ENCODE measurements around the gene DBNDD2.

DBNDD2 gene

GRCh38 chr20:45387274-45387673 lies 20.8 kb upstream of the DBNDD2 start:
- no peak for DNase-seq

- DNase-seq = no peak
Observed at GRCh38 chr20:45390931-45391330, 17.2 kb upstream of the DBNDD2 start.

DNA sequence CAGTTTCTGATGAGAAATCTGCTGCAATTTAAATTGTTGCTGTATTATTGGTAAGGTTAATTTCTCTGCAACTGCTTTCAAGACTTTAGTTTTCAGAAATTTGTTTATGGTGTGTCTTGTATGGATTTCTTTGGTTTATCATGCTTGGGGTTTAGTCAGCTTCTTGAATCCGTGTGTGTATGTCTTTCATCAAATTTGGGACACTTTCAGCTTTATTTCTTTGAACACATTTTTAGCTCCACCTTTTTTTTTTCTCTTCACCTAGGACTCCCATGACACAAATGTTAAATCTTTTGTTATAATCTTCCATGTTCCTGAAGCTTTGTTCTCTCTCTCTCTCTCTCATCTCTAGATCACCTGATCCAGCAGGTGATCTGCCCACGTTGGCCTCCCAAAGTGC lies 16.5 kb upstream of the DBNDD2 start:
- DNase-seq = no peak

DNA sequence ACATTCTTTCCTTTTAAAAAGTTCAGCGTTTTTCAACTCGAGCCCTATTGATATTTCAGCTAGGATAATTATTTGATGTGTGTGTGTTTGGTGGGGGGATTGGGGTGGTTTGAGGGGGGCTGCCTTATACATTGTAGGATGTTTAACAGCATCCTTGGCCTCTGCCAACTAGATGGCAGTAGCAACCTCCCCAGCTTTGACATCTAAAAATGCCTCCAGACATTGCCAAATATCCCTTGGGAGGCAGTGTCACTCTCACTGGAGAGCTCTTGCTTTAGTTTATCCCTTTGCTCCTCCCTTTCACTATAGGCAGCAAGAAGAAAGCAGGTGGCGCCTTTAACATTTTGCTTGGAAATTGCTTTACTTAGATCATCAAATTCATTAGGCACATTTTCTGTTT lies 15.4 kb upstream of the DBNDD2 start:
- DNase-seq = no peak

DNA sequence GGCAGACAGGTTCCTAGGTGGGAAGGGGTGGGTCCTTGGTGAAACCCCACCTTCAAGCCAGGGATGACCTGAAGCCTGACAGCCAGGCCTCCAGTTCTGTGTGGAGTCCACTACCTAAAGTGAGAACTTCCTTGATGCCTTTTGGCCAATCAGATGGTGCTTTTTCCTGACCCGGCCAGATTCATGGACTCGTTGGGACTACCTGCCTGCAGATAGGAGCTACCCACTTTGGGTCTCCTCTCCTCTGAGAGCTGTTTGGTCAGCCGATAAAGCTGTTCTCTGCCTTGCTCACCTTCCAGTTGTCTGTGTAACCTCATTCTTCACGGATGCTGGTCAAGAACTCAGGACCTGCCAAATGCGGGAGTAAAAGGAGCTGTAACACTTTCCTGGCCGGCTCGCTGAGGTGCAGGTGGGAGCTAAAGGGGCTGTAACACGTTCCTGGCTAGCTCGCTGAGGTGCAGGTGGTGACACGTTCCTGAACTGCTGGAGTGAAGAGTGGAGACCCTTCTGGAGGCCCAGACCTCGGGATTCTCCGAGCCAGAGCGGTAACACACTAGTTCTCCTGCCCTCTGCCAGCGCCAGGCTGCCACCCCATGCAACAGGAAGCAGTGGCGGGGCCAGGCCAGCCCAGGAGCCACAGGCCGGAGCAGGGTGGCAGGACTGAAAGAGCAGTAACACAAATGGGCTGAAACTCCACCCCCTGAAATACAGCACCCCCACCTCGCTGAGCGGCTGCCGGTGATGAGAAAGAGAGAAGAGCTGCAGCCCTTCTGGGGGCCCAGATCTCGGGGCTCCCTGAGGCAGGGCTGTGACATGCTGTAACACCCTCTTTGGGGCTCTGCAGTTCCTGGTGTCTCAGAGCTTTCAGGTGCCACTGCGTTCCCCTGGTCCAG lies 13.6 kb upstream of the DBNDD2 start:
- no peak for DNase-seq

GRCh38 chr20:45395114-45395415 lies 13.0 kb upstream of the DBNDD2 start:
- no peak for DNase-seq

- DNase-seq = no peak
Observed at GRCh38 chr20:45399018-45399417, 9.1 kb upstream of the DBNDD2 start.

DNA sequence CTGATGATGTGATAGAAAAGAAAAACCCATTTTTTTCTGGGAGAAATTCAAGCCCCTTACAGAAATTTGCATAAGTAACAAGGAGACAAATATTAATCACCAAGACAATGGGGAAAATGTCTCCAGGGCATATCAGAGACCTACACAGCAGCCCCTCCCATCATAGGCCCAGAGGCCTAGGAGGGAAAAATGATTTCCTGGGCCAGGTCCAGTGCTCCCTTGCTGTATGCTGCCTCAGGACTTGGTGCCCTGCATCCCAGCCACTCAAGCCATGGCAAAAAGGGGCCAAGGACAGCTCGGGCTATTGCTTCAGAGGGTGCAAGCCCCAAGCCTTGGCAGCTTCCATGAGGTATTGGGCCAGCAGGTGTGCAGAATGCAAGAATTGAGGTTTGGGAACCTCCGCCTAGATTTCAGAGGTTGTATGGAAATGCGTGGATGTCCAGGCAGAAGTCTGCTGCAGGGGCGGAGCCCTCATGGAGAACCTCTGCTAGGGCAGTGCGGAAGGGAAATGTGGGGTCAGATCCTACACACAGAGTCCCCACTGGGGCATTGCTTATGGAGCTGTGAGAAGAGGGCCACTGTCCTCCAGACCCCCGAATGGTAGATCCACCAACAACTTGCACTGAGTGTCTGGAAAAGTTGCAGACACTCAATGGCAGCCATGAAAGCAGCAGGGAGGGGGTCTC lies 7.6 kb upstream of the DBNDD2 start:
- DNase-seq = no peak

GRCh38 chr20:45402946-45403345 lies 5.1 kb upstream of the DBNDD2 start:
- peak; percentile 55 for DNase-seq

DNA sequence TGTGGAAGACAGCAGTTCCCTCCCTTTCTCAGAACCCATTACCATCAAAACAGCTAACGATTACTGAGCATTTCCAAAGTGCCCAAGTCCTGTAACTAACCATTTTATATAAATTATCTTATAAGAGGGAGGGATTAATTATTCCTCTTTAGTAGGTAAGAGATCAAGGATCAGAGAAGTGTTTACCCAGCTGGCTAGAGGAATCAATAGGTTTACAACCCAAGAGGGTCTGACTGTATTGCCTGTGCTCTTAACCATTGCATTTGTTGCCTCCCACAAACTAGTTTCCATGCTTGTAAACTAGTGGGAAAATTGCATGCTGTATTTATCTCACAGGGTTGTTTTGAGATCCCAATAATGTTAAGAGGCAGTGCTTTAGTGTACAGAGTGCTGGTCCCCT lies 3.7 kb upstream of the DBNDD2 start:
- DNase-seq = no peak

- DNase-seq = no peak
Observed at GRCh38 chr20:45405571-45406259, 2.4 kb upstream of the DBNDD2 start.

DNA sequence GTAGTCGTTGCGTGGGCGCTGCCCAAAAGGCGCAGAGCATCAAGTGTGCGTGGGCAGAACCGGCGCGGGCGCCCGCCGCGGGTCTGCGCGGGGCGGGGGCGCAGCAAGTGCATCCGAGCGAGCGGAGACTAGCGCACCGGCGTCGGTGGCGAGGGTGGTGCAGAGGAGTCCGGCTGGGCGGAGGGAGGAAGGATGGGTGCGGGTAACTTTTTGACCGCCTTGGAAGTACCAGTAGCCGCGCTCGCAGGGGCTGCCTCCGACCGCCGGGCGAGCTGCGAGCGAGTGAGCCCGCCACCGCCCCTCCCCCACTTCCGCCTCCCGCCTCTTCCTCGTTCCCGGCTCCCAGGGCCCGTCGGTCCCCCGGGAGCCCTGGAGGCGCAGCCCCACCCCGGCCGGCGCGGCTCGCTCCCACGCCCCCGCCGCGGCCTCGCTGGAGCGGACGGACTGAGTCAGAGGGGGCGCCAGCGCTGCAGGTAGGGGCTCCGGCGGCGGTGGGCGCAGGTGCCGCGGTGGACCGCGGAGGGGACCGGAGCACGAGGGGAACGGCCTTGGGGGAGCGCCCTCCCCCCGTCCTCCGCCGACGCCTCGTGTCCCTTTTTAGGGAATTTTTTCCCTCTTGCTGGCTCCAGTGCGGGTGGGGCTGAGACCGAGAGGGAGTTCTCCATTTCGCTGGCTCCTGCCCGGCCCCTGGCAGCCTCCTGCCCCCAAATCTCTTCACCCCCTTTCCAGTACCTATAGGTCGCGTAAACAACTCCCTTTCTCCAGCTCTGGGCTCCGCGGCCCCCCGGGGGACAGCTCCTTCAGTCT lies 1.6 kb upstream of the DBNDD2 start:
- peak; percentile 3 for DNase-seq

GRCh38 chr20:45407067-45407745 lies 883 bp upstream of the DBNDD2 start:
- no peak for DNase-seq

- no peak for DNase-seq
Observed at GRCh38 chr20:45408646-45409213, 641 bp downstream of the DBNDD2 start.

DNA sequence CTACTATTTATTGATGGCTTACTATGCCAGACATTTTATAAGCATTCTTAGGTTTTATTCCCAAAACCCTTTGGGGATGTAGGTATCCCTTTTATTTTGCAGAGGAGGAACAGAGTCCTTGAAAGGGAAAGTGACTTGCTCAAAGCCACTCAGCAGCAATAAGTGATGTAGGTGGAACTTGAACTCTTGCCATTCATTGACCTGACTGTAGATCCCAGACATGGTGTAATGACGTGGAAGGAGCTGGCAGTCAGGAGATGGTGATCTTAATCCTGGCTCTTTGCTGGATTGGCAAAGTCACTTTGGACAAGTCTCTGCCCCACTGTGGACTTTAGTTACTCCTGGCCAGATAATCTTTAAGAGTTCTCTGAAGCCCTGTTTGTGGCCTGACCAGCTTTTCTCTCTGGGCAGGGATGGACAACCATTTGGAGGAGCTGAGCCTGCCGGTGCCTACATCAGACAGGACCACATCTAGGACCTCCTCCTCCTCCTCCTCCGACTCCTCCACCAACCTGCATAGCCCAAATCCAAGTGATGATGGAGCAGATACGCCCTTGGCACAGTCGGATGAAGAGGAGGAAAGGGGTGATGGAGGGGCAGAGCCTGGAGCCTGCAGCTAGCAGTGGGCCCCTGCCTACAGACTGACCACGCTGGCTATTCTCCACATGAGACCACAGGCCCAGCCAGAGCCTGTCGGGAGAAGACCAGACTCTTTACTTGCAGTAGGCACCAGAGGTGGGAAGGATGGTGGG lies 1.6 kb downstream of the DBNDD2 start:
- DNase-seq = no peak

- no peak for DNase-seq
Observed at GRCh38 chr20:45410887-45411286, 2.8 kb downstream of the DBNDD2 start.

DNA sequence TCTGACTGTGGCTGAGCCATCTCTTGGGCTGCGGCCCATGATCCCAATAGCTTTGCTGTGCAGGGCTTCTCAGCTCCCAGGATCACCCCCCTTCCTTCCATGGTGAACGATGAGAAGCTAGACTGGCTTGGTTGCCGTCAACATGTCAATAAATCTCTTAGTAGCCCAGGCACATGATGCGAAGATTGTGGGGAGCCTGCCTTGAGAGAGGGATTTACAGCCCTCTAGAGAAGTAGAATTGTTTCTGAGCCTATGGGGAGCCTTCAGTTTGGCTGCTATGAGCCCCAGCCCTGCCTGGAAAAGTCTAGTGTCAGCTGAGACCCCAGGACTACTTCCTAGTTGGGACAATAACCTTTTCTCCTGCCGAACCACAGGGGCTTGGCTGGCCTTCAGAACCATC lies 4.6 kb downstream of the DBNDD2 start:
- no peak for DNase-seq

DNA sequence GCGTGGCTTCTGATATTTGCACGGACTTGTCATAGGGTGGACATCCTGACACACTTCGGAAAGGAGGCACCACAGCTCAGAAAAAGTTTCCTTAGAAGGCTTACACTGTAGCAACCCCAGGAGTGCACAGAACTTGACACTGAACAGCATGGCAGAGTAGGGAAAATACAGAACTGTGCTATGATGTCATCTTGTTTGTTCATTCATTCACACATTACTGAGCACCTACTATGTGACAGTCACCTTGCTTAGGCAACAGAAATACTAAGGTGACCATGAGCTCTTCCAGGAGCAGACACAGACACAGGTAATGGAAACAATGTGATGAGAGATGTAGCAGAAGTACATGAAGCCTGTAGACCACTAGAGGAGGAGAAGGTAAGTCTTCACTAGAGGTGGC lies 5.4 kb downstream of the DBNDD2 start:
- DNase-seq = no peak

- peak; percentile 85 for DNase-seq
Observed at GRCh38 chr20:45415822-45416637, 7.9 kb downstream of the DBNDD2 start, which contains the start of gene PIGT. Gene PIGT, plus strand, starts transcription at chr20:45416141. Its CDS starts 16 bp downstream, at chr20:45416157.

GRCh38 chr20:45416917-45417316 lies 8.8 kb downstream of the DBNDD2 start:
- no peak for DNase-seq
